Measurements from ENCODE around the gene CAST. TPM values are rescaled to one million over a fixed set of nuclear protein-coding genes. Genes with fewer than 3 reads are reported as not detected.
A peak's percentile ranks its signal among the peaks of the same experiment; 100 is the strongest.

The CAST gene
- total RNA-seq, 2 experiments from 2014 or later, result 40.5 to 90.1 TPM

DNA sequence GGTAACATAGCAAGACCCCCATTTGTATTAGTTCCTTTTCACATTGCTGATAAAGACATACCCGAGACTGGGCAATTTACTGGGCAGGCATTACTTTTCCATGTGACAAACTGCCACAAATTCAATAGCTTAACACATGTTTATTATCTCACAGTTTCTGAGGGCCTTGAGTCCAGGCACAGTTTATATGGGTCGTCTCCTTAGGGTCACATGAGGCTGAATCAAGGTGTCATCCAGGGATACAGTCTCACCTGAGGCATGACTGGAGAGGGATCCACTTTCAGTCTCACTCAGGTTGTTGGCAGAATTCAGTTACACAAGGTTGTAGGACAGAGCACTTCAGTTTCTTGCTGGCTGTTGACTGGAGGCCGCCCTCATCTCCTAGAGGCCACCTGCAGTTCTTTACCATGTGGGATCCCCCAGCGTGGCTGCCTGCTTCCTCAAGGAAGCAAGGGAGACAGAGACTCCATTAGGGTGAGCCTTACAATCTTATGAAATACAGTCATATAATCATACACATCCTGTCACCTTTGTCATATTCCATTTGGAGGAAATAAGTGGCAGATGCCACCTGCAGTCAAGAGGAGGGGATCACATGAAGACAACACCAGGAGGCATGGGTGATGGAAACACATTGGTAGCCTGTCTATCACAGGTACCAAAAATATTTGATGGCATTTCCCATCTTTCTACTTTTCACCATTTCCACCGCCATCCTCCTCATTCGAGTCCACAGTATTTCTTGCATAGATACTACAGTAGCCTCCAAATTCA is 160.7 kb downstream of the CAST start:
- Histone ChIP-seq H3K4me2 (ENCODE audit: low read length) (no peak overlapping the region), H2AFZ (ENCODE audit: low read length) (no peak overlapping the region), H3K4me1 (ENCODE audit: insufficient read depth, low read length, poor library complexity, severe bottlenecking) (peaks cover 14% of the 10 kb centered on the region), H3K27ac (ENCODE audit: low read depth, low read length, poor library complexity, severe bottlenecking) (no peak overlapping the region), H4K20me1 (ENCODE audit: insufficient read depth, low read length) (no peaks in the 10 kb centered on the region), H3K36me3 (ENCODE audit: insufficient read depth, low read length) (no peaks in the 10 kb centered on the region), H3K9me2 (ENCODE audit: insufficient read depth, low read length) (no peaks in the 10 kb centered on the region), H3K9me3 (ENCODE audit: low read length) (no peaks in the 10 kb centered on the region), H3K79me2 (ENCODE audit: insufficient read depth, low read depth, low read length) (no peaks in the 10 kb centered on the region), H3K4me3 (ENCODE audit: low read depth, low read length, poor library complexity, severe bottlenecking) (no peak overlapping the region)
- BruUV-seq (replicated peaks), result no TSS peak
- TF ChIP-seq EZH2phosphoT487 (IDR thresholded peaks at IDR 0.05; ENCODE audit: borderline replicate concordance, low read depth, low read length) (no peak), CTCF (conservative IDR thresholded peaks at IDR 0.05; ENCODE audit: low read length) (peak; percentile 59)
- POLR2A ChIA-PET, result interaction anchor here (1.7 kb wide), 1 partner anchor 49 kb away, joined by 3 read pairs; no protein-coding TSS in a partner anchor
- CTCF ChIA-PET (ENCODE audit: unreplicated experiment), result no interaction called here
- DNase-seq (ENCODE audit: low spot score), result peak; percentile 46
- intact Hi-C loops (cut with micrococcal nuclease; ENCODE audit: unreplicated experiment), result no loop called here

GRCh38 chr5:96823900-96824380 is 161.8 kb downstream of the CAST start:
- DNase-seq (ENCODE audit: low spot score), result no peak
- peaks cover 9% of the 10 kb centered on the region for H3K4me1 ChIP-seq (ENCODE audit: insufficient read depth, low read length, poor library complexity, severe bottlenecking)
- BruUV-seq (replicated peaks), result no TSS peak
- no peak overlapping the region for H3K4me2 ChIP-seq (ENCODE audit: low read length)
- no peaks in the 10 kb centered on the region for H3K79me2 ChIP-seq (ENCODE audit: insufficient read depth, low read depth, low read length)
- ChIA-PET CTCF (ENCODE audit: unreplicated experiment) (no interaction called here), POLR2A (interaction anchor here (1.7 kb wide), 1 partner anchor 48 kb away, joined by 3 read pairs; no protein-coding TSS in a partner anchor)
- TF ChIP-seq EZH2phosphoT487 (IDR thresholded peaks at IDR 0.05; ENCODE audit: borderline replicate concordance, low read depth, low read length) (no peak), CTCF (conservative IDR thresholded peaks at IDR 0.05; ENCODE audit: low read length) (no peak)
- no peak overlapping the region for H3K4me3 ChIP-seq (ENCODE audit: low read depth, low read length, poor library complexity, severe bottlenecking)
- no peaks in the 10 kb centered on the region for H3K36me3 ChIP-seq (ENCODE audit: insufficient read depth, low read length)
- no peak overlapping the region for H3K27ac ChIP-seq (ENCODE audit: low read depth, low read length, poor library complexity, severe bottlenecking)
- intact Hi-C loops (cut with micrococcal nuclease; ENCODE audit: unreplicated experiment), result no loop called here
- no peaks in the 10 kb centered on the region for H3K9me3 ChIP-seq (ENCODE audit: low read length)
- no peaks in the 10 kb centered on the region for H4K20me1 ChIP-seq (ENCODE audit: insufficient read depth, low read length)
- H3K9me2 ChIP-seq (ENCODE audit: insufficient read depth, low read length), result no peaks in the 10 kb centered on the region
- H2AFZ ChIP-seq (ENCODE audit: low read length), result no peak overlapping the region

Other genes with a start within 250 kb of the CAST start
- not detected in 2 replicates for gene PCSK1, start 229.1 kb upstream of the CAST start, total RNA-seq (2014; rRNA removed; shearing (Covaris generic))
- gene PCSK1, start 229.1 kb upstream of the CAST start, total RNA-seq (2022), result not detected in 2 replicates
- 41.8 and 57.3 TPM in 2 replicates for gene ERAP1, start 145.6 kb downstream of the CAST start, total RNA-seq (2014; rRNA removed; shearing (Covaris generic))
- gene ERAP1, start 145.6 kb downstream of the CAST start, total RNA-seq (2022), result 54.0 and 69.4 TPM in 2 replicates
- gene ERAP2, start 214.1 kb downstream of the CAST start, total RNA-seq (2014; rRNA removed; shearing (Covaris generic)), result 29.3 and 35.6 TPM in 2 replicates
- gene ERAP2, start 214.1 kb downstream of the CAST start, total RNA-seq (2022), result 19.5 and 26.2 TPM in 2 replicates

Data from OCI-LY7 (cell line).